H1 (cell line): ENCODE measurements around the gene SLC5A11.

Experiments
- EZH2 ChIP-seq: fragments of 200-600 bp; sonication (generic); IDR thresholded peaks from 2 replicates; pipeline ENCODE4 v1.7.1; 2012; ENCODE audit warnings: low read depth, mild to moderate bottlenecking, moderate library complexity, low read length, inconsistent platforms; ENCODE audit not compliant: severe bottlenecking
- POLR2AphosphoS5 ChIP-seq: IDR thresholded peaks from 2 replicates; pipeline ENCODE4 v1.6.1; 2011; ENCODE audit warnings: low read depth, low read length
- RFX5 ChIP-seq: IDR thresholded peaks from 2 replicates; pipeline ENCODE4 v1.6.1; 2011; ENCODE audit warnings: low read depth, low read length, improper control_type of control experiment, borderline replicate concordance
- SRF ChIP-seq: IDR thresholded peaks from 2 replicates; pipeline ENCODE4 v1.6.1; 2011; ENCODE audit warnings: mild to moderate bottlenecking, low read depth, low read length, moderate library complexity
- TF ChIP-seq, protein P1 (sequence below), 3 experiments: IDR thresholded peaks; 1 replicate in 2 of 3; 2 replicates in 1 of 3; pipeline versions ENCODE4 v1.5.1 to v1.6.1; 2011; ENCODE audit warnings: low read length in 3 of 3, mild to moderate bottlenecking in 3 of 3, inconsistent platforms in 2 of 3, low read depth in 1 of 3, moderate library complexity in 1 of 3; ENCODE audit not compliant: insufficient read depth in 1 of 3; ENCODE audit errors: control extremely low read depth in 1 of 3

DNA sequence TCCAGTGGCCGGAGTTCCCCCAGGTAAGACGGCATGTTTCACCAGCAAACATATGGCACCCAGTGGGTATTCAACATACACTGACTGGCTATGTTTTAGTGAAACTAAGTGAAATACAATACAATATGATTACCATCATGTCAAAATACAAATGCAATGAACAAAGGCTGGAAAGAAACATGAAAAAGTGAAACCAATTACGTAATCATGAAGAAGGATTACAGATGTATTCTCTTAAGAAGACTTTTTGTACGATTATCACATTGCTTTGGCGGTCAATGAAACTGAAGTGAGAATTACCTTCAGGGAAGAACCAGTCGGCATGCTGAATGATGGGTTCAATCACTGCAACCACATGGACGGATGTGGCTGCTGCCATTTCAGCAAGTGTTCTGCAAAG, 97.7 kb downstream of the SLC5A11 start:
- TF ChIP-seq RFX5 (no peak), EZH2 (no peak), SRF (no peak), POLR2AphosphoS5 (no peak)
- TF ChIP-seq, protein P1, sequence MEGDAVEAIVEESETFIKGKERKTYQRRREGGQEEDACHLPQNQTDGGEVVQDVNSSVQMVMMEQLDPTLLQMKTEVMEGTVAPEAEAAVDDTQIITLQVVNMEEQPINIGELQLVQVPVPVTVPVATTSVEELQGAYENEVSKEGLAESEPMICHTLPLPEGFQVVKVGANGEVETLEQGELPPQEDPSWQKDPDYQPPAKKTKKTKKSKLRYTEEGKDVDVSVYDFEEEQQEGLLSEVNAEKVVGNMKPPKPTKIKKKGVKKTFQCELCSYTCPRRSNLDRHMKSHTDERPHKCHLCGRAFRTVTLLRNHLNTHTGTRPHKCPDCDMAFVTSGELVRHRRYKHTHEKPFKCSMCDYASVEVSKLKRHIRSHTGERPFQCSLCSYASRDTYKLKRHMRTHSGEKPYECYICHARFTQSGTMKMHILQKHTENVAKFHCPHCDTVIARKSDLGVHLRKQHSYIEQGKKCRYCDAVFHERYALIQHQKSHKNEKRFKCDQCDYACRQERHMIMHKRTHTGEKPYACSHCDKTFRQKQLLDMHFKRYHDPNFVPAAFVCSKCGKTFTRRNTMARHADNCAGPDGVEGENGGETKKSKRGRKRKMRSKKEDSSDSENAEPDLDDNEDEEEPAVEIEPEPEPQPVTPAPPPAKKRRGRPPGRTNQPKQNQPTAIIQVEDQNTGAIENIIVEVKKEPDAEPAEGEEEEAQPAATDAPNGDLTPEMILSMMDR (IDR thresholded peaks at IDR 0.05; ENCODE audit: control extremely low read depth in 1 of 3, insufficient read depth in 1 of 3, low read depth in 1 of 3, low read length in 3 of 3), result no peak
